GM21576 (cell line): ENCODE data around the gene NFKBIZ.
"Not testable (repeated sequence)": the region's sequence is repeated elsewhere in the genome, so short reads cannot be mapped to it uniquely, and the experiment has no call there.

ENCODE experiments used
- ATAC-seq: cut with Tn5 transposase; IDR thresholded peaks from one replicate; pipeline ENCODE4 v1.9.1; 2021; ENCODE audit warnings: mild to moderate bottlenecking, moderate library complexity; ENCODE audit not compliant: unreplicated experiment

The NFKBIZ gene

DNA sequence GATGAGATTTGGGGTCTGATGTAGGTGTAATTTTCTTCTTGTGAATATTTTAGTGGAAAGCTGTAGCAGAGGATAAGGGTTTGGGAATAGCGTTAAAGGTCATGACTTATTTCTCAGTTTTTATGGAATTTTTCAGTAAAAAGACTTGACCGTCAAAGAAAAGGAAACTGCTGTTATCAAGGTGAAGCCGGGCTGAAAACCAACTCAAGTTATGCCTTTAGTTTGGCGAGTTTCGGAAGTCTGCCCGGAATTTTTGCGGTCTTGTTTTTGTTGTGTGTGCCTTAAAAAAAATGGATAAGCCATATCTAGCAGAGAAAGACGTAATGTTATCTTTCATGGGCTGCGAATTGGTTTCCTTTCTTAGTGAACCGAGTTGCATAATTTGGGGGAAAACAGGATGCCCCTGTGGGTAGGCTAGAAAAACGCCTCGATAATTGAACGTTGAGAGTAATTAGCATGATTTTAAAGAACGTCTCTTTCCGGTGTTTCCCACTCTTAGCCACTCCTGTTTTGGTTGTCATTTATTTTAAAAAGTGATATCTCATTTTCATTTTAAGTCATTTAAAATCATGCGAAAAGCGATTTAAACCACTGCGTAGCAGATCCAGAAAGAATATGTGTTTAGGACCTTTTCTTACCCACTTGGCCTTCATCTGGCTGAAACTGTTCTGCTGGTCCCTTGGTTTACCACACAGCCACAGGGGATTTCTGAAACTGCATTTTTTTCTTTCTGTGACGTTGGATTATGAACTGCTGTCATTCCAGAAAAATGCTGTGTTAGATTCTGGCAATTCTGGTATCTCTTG is 1.1 kb downstream of the NFKBIZ start:
- peak; percentile 23 for ATAC-seq

DNA sequence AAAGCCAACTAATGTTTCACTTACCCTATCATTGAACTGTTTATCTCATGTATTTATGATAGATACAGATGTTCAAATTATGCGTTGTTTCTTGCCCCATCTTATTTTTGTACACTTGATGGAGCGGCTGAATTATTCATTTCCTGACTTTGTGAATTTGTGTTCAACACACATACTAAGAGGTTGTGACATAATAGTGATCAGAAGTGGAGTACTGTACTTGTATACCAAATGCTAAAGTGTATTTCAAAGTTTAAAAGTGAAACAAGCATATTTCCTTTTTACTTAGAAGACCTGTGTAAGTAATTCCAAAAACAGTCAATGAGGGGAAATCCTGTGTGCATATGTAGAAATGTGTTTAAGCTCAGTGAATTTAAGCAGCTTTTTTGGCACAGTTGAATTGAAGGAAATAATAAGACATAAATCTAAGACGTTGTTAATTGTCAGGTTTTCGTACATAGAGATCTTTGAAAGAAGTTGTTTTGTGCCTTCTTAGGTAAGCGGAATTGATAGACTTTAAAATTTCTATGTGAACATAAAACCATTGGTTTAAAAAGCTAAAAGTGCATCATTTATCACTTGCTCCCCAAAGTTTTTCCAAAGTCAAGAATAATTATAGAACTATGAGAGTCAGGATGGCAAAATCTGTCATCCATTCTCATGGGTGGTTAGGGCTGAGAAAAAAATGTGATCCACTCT is 1.9 kb downstream of the NFKBIZ start:
- ATAC-seq, result no peak

DNA sequence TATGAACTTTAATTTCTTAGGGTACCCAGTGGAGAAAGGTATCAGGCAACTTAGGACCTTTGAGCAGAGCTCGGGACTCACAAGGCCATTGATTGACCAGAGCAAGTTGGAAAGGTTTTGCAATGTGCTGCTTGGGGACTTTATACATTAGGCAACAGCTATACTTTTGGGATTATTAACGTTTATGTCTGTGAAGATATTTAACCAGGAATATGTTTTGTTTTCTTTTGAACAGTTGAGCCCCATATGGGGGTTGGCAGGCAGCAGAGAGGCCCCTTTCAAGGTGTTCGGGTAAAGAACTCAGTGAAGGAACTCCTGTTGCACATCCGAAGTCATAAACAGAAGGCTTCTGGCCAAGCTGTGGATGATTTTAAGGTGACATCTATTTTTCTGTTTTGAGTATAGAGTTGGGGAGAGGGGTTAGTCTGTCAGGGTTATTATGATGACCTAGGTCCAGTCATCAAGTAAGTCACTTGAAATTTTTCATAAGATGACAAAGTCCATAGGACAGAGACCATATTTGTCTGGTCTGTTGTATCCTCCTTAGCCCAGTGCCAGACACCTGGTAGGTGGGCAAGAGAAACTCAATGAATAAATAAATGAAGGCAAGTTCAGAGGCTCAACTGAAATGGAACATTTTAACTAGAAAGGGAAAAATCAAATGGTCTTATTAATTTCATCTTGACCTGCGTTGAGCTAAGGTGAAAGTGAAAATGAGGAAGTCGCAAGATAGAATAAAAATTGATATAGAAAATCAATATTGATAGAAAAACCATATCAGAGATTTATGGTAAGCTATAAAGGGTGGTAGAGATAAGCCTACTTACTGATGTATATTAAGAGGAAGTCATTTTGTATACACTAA is 2.8 kb downstream of the NFKBIZ start:
- ATAC-seq, result no peak

DNA sequence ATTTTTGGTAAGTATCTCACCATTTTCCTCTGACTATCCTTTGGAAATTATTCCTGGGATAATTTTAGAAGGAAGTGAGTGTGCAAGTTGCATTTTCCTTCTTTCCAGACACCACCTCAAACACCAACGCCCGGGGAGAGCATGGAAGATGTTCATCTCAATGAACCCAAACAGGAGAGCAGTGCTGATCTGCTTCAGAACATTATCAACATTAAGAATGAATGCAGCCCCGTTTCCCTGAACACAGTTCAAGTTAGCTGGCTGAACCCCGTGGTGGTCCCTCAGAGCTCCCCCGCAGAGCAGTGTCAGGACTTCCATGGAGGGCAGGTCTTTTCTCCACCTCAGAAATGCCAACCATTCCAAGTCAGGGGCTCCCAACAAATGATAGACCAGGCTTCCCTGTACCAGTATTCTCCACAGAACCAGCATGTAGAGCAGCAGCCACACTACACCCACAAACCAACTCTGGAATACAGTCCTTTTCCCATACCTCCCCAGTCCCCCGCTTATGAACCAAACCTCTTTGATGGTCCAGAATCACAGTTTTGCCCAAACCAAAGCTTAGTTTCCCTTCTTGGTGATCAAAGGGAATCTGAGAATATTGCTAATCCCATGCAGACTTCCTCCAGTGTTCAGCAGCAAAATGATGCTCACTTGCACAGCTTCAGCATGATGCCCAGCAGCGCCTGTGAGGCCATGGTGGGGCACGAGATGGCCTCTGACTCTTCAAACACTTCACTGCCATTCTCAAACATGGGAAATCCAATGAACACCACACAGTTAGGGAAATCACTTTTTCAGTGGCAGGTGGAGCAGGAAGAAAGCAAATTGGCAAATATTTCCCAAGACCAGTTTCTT is 3.9 kb downstream of the NFKBIZ start:
- no peak for ATAC-seq

DNA sequence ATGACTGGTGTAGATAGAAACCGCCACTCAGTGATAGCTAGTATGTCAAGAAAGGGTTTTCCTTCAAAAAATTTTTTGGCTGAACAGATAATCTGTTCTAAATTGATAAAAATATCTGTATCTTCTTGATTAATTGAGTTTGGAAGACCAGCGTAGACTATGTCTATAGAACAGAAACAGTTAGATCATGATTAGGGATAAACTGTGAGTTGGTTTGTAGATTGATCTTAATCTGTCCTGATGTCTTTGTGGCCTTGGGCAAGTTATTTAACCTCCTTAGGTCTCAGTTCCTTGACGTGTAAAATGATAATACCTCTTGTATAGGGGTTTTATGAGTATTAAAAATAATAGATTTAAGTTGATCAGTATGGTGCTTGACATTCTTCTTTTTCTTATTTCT is 4.7 kb downstream of the NFKBIZ start:
- ATAC-seq, result no peak

DNA sequence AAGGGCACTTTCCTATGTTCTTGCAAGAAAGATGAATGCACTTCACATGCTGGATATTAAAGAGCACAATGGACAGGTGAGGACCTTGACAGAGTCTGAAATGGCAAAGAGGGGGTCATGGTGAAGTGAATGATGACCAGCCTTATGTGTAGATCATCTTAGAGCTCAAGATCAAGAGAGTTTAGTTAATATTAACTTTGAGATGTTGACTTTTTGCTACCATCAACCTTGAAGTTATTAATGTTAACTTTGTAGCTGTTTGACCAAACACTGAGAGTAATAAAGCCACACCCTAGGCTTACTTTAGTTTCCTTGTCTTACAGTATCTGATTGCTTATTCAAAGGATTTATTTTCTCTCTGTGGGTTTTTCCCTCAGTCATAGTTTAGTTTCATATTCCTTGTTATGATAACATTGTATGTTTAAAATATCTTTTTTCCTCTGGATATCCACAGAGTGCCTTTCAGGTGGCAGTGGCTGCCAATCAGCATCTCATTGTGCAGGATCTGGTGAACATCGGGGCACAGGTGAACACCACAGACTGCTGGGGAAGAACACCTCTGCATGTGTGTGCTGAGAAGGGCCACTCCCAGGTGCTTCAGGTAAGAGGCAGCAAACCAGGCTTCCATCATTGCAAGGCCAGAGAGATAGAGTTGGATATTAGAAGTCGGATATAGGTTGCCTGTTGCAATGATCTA is 5.4 kb downstream of the NFKBIZ start:
- no peak for ATAC-seq

DNA sequence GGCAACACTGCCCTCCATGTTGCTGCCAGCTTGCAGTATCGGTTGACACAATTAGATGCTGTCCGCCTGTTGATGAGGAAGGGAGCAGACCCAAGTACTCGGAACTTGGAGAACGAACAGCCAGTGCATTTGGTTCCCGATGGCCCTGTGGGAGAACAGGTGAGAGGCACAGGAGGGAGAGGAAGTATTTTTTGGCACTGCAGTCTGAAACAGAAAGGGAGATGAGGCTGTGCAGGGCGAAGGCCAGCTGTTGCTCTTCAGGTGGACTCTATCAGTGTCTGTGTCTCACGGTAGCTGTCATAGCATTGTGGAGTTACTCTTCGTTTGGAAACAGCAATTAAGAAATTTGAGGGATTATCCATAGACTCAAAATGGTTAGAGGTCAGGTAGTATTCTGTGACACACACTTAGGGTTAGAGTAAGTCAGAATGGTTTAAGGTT is 8.0 kb downstream of the NFKBIZ start:
- ATAC-seq, result no peak

DNA sequence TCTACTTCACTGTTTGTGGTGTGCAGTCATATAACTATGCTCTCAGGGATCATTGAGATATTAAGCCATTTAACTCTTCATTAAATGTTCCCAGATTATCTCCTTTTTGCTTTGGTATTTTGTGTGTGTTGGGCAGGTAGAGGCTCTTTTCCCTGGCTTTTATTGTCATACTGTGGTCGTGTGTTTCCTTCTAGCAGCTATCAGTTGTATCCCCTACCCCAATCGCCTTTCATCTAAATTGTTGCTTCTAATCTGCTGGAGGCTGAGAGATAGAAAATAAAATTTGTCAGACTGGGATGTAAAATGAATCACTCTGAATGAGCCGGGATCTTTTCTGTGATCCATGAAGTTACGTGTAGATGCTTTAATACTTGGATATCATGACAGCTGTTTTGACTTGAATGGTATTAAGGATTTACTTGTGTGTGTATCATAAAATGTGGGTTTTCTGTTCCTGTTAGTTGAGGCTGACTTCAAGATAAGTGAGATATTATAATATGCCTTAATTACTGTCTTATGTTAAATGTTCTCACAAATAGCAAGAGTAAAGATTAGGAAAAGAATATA is 9.2 kb downstream of the NFKBIZ start:
- ATAC-seq, result no peak

DNA sequence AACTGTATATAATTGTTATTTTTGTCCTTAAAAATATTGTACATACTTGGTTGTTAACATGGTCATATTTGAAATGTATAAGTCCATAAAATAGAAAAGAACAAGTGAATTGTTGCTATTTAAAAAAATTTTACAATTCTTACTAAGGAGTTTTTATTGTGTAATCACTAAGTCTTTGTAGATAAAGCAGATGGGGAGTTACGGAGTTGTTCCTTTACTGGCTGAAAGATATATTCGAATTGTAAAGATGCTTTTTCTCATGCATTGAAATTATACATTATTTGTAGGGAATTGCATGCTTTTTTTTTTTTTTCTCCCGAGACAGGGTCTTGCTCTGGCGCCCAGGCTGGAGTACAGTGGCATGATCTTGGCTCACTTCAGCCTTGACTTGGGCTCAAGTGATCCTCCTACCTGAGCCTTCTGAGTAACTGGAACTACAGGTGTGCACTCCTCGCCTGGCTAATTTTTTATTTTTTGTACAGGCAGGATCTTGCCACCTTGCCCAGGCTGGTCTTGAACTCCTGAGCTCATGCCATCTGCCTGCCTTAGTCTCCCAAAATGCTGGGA is 10.7 kb downstream of the NFKBIZ start:
- no peak for ATAC-seq

DNA sequence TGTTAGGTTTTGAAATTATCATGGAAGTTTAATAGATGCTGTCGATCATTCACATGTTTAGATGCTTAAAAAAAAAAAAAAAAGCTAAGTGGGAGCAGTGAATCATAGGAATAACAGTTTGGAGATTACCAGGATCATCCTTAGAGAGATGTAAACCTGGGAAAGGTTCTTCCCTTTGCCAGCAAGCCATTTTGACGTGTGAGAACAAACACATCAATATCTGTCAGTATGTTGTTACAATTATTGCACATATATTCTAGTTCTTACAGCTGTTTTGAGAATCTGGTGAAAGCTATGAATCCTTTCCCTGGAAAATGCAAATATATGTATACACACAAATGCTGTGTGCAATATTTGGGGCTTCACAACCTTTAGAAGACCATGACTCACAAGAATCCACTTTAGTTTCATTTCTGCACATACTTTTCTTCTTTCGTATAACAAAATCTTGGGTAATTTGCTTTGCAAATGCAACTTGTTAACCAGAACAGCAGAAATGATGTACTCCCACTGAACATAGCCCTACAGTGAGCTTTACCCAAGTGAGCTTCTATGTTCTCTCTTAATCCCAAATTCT is 12.0 kb downstream of the NFKBIZ start:
- no peak for ATAC-seq

DNA sequence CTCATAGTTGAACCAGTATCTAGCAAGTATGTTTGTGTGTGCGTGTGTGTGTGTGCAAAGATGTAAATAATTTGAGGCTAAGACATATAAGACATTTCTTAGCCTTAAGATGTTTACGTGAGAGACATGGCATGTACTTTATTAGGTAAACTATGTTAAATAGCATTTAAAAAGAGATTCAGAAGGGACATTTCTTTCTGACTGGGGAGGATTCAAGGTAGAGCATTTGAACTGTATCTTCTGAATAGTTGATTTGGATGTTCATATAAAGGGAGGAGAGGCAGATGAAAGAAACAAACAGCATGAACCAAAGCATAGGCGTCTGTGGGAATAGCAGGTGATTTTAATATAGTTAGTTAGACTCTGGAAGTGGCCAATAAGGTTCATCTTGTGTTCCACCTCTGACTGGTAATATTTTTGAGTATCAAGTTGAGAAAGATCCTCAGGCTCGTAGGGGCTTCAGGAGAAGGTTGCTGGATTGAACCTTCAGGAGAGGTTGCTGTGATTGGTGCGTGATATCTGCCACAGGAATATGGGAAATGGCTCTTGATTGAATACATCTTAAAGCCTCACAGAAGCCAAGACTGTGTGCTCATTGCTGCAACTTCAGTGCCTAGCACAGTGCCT is 12.6 kb downstream of the NFKBIZ start:
- no peak for ATAC-seq

DNA sequence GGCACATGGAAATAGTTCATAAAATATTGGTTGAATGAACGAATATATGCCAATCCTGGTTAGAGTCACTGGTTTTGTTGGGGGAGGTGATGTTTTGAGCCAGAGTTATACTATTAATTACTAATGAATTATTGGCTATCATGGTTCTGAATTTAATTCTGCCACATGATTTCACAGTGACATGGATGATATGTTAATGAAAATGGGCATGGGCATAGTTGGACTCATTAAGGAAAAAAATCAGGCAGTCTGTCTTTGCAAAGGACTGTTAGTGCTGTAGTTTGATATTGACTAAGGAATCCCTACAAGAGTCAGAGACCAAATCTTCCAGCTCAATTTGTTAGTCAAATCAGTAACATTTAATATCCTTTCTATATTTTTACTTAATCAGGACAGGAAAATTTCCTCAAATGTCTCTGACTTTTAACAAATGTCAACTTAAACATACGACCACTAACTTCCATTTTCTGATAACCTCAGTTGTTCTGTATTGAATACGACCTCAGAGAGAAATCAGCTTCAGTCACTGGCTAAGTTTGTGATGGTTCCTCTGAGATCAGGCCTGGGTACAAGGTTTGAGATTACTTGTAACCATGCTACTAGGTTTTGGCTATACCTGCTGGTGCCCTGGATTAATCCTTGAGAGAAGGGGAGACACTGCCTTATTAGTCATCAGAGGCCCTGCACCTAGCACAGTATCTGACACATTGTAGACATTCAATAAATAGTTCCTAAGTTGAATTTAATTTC is 13.3 kb downstream of the NFKBIZ start:
- no peak for ATAC-seq

DNA sequence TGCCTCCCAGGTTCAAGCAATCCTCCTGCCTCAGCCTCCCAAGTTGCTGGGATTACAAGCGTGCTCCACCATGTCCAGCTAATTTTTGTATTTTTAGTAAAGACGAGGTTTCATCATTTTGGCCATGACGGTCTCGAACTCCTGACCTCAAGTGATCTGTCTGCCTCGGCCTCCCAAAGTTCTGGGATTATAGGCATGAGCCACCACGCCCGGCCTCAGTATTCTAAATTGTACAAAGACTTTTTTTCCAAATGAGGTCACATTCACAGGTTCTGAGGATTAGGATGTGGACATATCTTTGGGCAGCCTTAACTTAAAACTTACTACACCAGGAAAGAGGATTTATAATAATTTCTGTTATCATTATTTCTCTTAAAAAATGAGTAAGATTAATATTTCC is 15.6 kb downstream of the NFKBIZ start:
- not testable (repeated sequence) for ATAC-seq

DNA sequence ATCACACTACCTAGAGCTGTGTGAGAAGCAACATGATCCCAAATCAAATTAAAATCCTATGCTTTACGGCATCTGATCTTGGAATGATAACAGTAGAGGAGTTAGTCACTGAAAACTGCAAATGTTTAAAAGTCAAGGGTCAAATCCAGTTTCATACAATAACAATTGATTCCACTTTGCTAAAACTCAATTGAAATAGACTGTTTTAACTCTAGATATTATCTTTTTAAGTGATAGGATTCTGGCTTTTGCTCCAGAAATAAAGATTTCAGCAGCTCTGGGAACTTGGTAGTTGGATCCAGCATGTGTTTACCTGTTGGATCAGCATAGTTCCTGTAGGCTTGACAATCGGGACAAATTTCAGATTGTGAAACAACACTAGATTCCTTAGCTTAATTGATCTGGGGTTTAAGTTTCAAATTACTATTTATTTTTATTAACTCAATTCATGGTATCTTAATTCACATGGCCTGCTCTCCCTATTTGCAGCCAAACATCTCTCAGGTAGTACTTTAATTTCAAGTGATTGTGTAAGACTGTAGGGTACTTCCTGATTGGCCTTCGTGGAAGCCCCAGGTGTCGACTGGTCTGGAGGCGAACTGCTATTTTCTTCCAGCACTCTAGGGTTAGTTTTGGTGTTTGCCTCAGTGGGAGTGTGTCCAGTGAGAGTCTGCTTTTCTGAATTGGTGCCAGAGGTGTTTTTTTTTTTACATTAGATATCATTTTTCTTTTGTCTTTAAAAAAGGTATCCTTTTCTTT is 16.6 kb downstream of the NFKBIZ start:
- no peak for ATAC-seq

DNA sequence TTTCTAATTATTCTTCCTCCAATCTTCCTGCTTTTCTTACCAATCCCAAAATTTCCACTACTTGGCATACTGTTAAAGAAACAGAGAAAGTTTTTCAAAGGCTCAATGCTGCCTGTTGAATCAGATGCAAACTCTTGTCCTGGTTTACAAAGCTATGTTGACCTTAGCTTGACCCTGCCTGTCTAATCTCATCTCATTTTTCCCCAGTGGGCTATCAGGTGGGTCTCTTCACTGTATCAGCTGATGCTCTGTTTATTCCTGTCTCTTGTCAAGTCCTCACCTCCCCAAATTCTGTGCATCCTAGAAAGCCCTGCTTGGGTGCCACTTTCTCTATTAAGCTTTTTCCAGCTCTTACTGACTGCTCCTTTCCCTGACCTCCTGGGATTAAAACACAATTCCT is 18.2 kb downstream of the NFKBIZ start:
- ATAC-seq, result no peak

DNA sequence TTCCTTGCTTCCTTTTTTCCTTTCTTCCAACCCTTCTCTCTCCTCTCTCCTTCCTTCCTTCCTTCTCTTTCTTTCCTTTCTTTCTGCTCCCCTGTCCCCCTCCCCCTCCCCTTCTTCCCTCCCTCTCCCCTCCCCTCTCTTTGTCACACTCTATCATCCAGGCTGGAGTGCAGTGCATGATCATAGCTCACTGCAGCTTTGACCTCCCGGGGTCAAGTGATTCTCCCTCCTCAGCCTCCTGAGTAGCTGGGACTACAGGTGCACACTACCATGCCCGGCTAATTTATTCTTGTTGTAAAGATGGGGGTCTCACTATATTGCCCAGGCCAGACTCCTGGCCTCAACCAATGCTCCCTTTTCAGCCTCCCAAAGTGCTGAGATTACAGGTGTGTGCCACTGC is 18.7 kb downstream of the NFKBIZ start:
- no peak for ATAC-seq
